Stimulated activated naive CD8-positive, alpha-beta T cell treated with anti-CD3 and anti-CD28 coated beads, Interleukin-15, amount 100 ng/mL, for 72 hours (primary cell): Measurements from ENCODE around the gene ANKRD13B.

Experiments
- ATAC-seq: fragments of 150-1000 bp; cut with Tn5 transposase; 2 replicates; pipeline ENCODE4 v1.10.0; 2021; ENCODE audit warnings: mild to moderate bottlenecking, moderate library complexity
- DNase-seq, 2 donors: peaks; one replicate each; pipeline ENCODE4 v3.0.0; 2021 to 2022
- H3K27ac Mint-ChIP-seq, 2 donors: one replicate each; pipeline ENCODE4 v1.8.0; 2022; ENCODE audit warnings: mild to moderate bottlenecking in 2 of 2, mixed read lengths in 2 of 2, moderate library complexity in 2 of 2
- H3K27me3 Mint-ChIP-seq: one replicate; pipeline ENCODE4 v1.8.0; 2022; ENCODE audit warnings: mixed read lengths
- H3K4me1 Mint-ChIP-seq: one replicate; pipeline ENCODE4 v1.8.0; 2022; ENCODE audit warnings: mild to moderate bottlenecking, mixed read lengths
- H3K4me3 Mint-ChIP-seq, 2 donors: one replicate each; pipeline ENCODE4 v1.8.0; 2022; ENCODE audit warnings: mild to moderate bottlenecking in 2 of 2, mixed read lengths in 2 of 2, moderate library complexity in 1 of 2
- H3K9me3 Mint-ChIP-seq, 2 donors: one replicate each; pipeline ENCODE4 v1.8.0; 2022; ENCODE audit warnings: mixed read lengths in 2 of 2

The ANKRD13B gene

GRCh38 chr17:29652976-29653375 is 60.0 kb downstream of the ANKRD13B start:
- H3K27me3 Mint-ChIP-seq: no peaks in the 10 kb centered on the region
- ATAC-seq (no peak), DNase-seq (no peak)
- no peak overlapping the region for H3K4me3 Mint-ChIP-seq
- H3K4me1 Mint-ChIP-seq: no peaks in the 10 kb centered on the region
- H3K27ac Mint-ChIP-seq: no peak overlapping the region
- H3K9me3 Mint-ChIP-seq: no peaks in the 10 kb centered on the region

GRCh38 chr17:29653995-29654714 is 61.2 kb downstream of the ANKRD13B start:
- Mint-ChIP-seq H3K27ac (no peak overlapping the region), H3K4me1 (peaks cover 3% of the 10 kb centered on the region), H3K9me3 (no peaks in the 10 kb centered on the region), H3K4me3 (no peak overlapping the region), H3K27me3 (no peaks in the 10 kb centered on the region)
- DNase-seq (no peak), ATAC-seq (no peak)

- Mint-ChIP-seq H3K9me3 (no peaks in the 10 kb centered on the region), H3K27ac (no peak overlapping the region), H3K27me3 (no peaks in the 10 kb centered on the region), H3K4me1 (peaks cover 15% of the 10 kb centered on the region), H3K4me3 (no peak overlapping the region)
- DNase-seq: no peak
- ATAC-seq: no peak
Measured at GRCh38 chr17:29655323-29655722, 62.4 kb downstream of the ANKRD13B start.

GRCh38 chr17:29659155-29659554 is 66.2 kb downstream of the ANKRD13B start:
- Mint-ChIP-seq H3K4me1 (peaks cover 25% of the 10 kb centered on the region), H3K9me3 (no peaks in the 10 kb centered on the region), H3K27me3 (no peaks in the 10 kb centered on the region), H3K4me3 (peak overlapping the region; percentile 45 to 55), H3K27ac (peak overlapping the region; percentile 16 to 76)
- ATAC-seq (peak; percentile 88), DNase-seq (peak; percentile 10 to 41)

GRCh38 chr17:29661213-29661612 is 68.3 kb downstream of the ANKRD13B start:
- no peaks in the 10 kb centered on the region for H3K27me3 Mint-ChIP-seq
- DNase-seq (no peak), ATAC-seq (no peak)
- peaks cover 44% of the 10 kb centered on the region for H3K4me1 Mint-ChIP-seq
- H3K27ac Mint-ChIP-seq: peak overlapping the region in 1 of 2 donors; percentile 2
- H3K4me3 Mint-ChIP-seq: no peak overlapping the region
- H3K9me3 Mint-ChIP-seq: no peaks in the 10 kb centered on the region

GRCh38 chr17:29663155-29663554 is 70.2 kb downstream of the ANKRD13B start:
- no peaks in the 10 kb centered on the region for H3K9me3 Mint-ChIP-seq
- H3K27ac Mint-ChIP-seq: no peak overlapping the region
- no peak for ATAC-seq
- no peak overlapping the region for H3K4me3 Mint-ChIP-seq
- no peak for DNase-seq
- peaks cover 61% of the 10 kb centered on the region for H3K4me1 Mint-ChIP-seq
- no peaks in the 10 kb centered on the region for H3K27me3 Mint-ChIP-seq
